Endothelial cell of umbilical vein (primary cell): Measurements from ENCODE around the gene PHPT1. TPM values are rescaled to one million over a fixed set of nuclear protein-coding genes. Genes with fewer than 3 reads are reported as not detected.

ENCODE experiments used
- BruUV-seq: library from RNA; stranded (reverse); fragments of 400-500 nt; replicated peaks from 2 replicates; lab custom pipeline; 2021; lab: Mats Ljungman, UMichigan
- CTCF ChIA-PET: fragments of 300-600, 350-600 bp; sonication (Branson Sonifier 250); formaldehyde crosslinking; loops from one replicate; lab custom pipeline; 2021; ENCODE audit warnings: antibody characterized with exemption, inconsistent platforms; lab: Charles Lee
- POLR2A ChIA-PET: fragments of 300-600, 350-600 bp; sonication (Branson Sonifier 250); formaldehyde crosslinking; loops from one replicate; lab custom pipeline; 2021; ENCODE audit warnings: antibody characterized with exemption, inconsistent platforms; lab: Charles Lee
- DNase-seq: peaks from one replicate; pipeline ENCODE4 v3.0.0-alpha.2; 2011; ENCODE audit warnings: low read depth, low spot score
- FAIRE-seq: peaks from 2 replicates; lab custom pipeline; 2011; peaks lifted over from hg19 to GRCh38; lab: Jason Lieb, UNC
- H2AFZ ChIP-seq: 2 replicates; pipeline ENCODE4 v1.6.0; 2012; ENCODE audit warnings: low read depth, low read length, control low read depth, inconsistent platforms
- H3K27ac ChIP-seq: 2 replicates; pipeline ENCODE4 v1.5.1; 2011; ENCODE audit warnings: low read depth, mild to moderate bottlenecking, control low read depth, low read length, moderate library complexity; ENCODE audit not compliant: insufficient read depth
- H3K27me3 ChIP-seq, 2 experiments: 2 replicates each; pipeline versions ENCODE4 v1.6.0 to v1.6.1; 2011; ENCODE audit warnings: low read length in 2 of 2, mixed read lengths in 1 of 2; ENCODE audit not compliant: control insufficient read depth in 2 of 2, insufficient read depth in 2 of 2
- H3K36me3 ChIP-seq, 2 experiments: 2 replicates in 1 of 2; 3 replicates in 1 of 2; pipeline ENCODE4 v1.5.1; 2011; ENCODE audit warnings: low read length in 2 of 2, mild to moderate bottlenecking in 1 of 2, moderate library complexity in 1 of 2; ENCODE audit not compliant: control insufficient read depth in 2 of 2, insufficient read depth in 2 of 2; ENCODE audit errors: extremely low read depth in 1 of 2
- H3K4me1 ChIP-seq: 3 replicates; pipeline ENCODE4 v1.5.1; 2011; ENCODE audit warnings: mild to moderate bottlenecking, low read length; ENCODE audit not compliant: control insufficient read depth, insufficient read depth; ENCODE audit errors: extremely low read depth
- H3K4me2 ChIP-seq: 2 replicates; pipeline ENCODE4 v1.6.1; 2011; ENCODE audit warnings: low read length, control low read depth, mixed read lengths; ENCODE audit not compliant: insufficient read depth
- H3K4me3 ChIP-seq, 3 experiments: fragments of 200-600 bp in 1 of 3; sonication (generic), shearing (Covaris generic) in 1 of 3; replicated peaks in 1 of 3; 2 replicates each; pipeline ENCODE4 v1.5.1; 2011 to 2016; ENCODE audit warnings: control low read depth in 3 of 3, low read length in 3 of 3, mild to moderate bottlenecking in 2 of 3, inconsistent platforms in 1 of 3, low read depth in 1 of 3, moderate library complexity in 1 of 3; ENCODE audit not compliant: insufficient read depth in 1 of 3
- H3K79me2 ChIP-seq: 2 replicates; pipeline ENCODE4 v1.6.0; 2012; ENCODE audit warnings: low read length, inconsistent platforms; ENCODE audit not compliant: control insufficient read depth, insufficient read depth
- H3K9ac ChIP-seq: replicated peaks from 2 replicates; pipeline ENCODE3; 2011; ENCODE audit warnings: low read length, control low read depth; ENCODE audit not compliant: insufficient read depth; ENCODE audit errors: extremely low read depth
- H3K9me1 ChIP-seq: replicated peaks from 3 replicates; pipeline ENCODE4 v1.6.0; 2011; ENCODE audit warnings: mild to moderate bottlenecking, low read length; ENCODE audit not compliant: control insufficient read depth, insufficient read depth; ENCODE audit errors: extremely low read depth
- H3K9me3 ChIP-seq: replicated peaks from 2 replicates; pipeline ENCODE4 v1.5.1; 2012; ENCODE audit warnings: low read length, inconsistent platforms; ENCODE audit not compliant: control insufficient read depth, insufficient read depth
- H4K20me1 ChIP-seq: replicated peaks from 2 replicates; pipeline ENCODE3; 2011; ENCODE audit warnings: mild to moderate bottlenecking, low read length; ENCODE audit not compliant: control insufficient read depth, insufficient read depth; ENCODE audit errors: extremely low read depth
- CTCF ChIP-seq, 2 donors: IDR thresholded peaks; 1 replicate in 1 of 2; 2 replicates in 1 of 2; pipeline ENCODE4 v1.5.1; 2011; ENCODE audit warnings: low read length in 2 of 2, mild to moderate bottlenecking in 2 of 2, moderate library complexity in 2 of 2, control low read depth in 1 of 2, inconsistent platforms in 1 of 2, low read depth in 1 of 2; ENCODE audit not compliant: insufficient read depth in 1 of 2; ENCODE audit errors: extremely low read depth in 1 of 2
- EZH2 ChIP-seq: IDR thresholded peaks from 2 replicates; pipeline ENCODE4 v1.6.1; 2012; ENCODE audit warnings: borderline replicate concordance, low read depth, mild to moderate bottlenecking, moderate library complexity, low read length, inconsistent platforms; ENCODE audit not compliant: severe bottlenecking
- FOS ChIP-seq: IDR thresholded peaks from 2 replicates; pipeline ENCODE4 v1.6.1; 2011; ENCODE audit warnings: mild to moderate bottlenecking, low read length, moderate library complexity, borderline replicate concordance; ENCODE audit not compliant: insufficient read depth
- GATA2 ChIP-seq: IDR thresholded peaks from 2 replicates; pipeline ENCODE4 v1.7.0; 2011; ENCODE audit warnings: low read depth, mild to moderate bottlenecking, moderate library complexity, mixed read lengths, low read length; ENCODE audit not compliant: insufficient read length, insufficient read depth
- JUN ChIP-seq: IDR thresholded peaks from 2 replicates; pipeline ENCODE4 v1.6.1; 2011; ENCODE audit warnings: borderline replicate concordance, low read depth; ENCODE audit not compliant: insufficient read length, insufficient read depth
- MAX ChIP-seq: IDR thresholded peaks from 2 replicates; pipeline ENCODE4 v1.6.1; 2011; ENCODE audit not compliant: insufficient read depth, insufficient read length
- MYC ChIP-seq: IDR thresholded peaks from one replicate; pipeline ENCODE4 v1.6.1; 2011; ENCODE audit warnings: mild to moderate bottlenecking, low read depth, low read length
- POLR2A ChIP-seq: IDR thresholded peaks from 2 replicates; pipeline ENCODE4 v1.6.1; 2012; ENCODE audit warnings: low read depth, mild to moderate bottlenecking, control low read depth, low read length
- POLR2AphosphoS5 ChIP-seq: IDR thresholded peaks from 2 replicates; pipeline ENCODE4 v1.6.1; 2012; ENCODE audit warnings: low read depth, mild to moderate bottlenecking, control low read depth, low read length, moderate library complexity; ENCODE audit not compliant: insufficient read depth
- dilution Hi-C: fragments of 300-500 bp; cut with MboI; formaldehyde crosslinking; loops from one replicate; pipeline ENCODE4 v1.15.0; 2019; ENCODE audit warnings: low sequenced_read_pairs; ENCODE audit not compliant: extremely low pct_ligation_motif_present
- intact Hi-C: fragments of 100-400 bp; cut with micrococcal nuclease; formaldehyde crosslinking; loops from one replicate; pipeline ENCODE4 v1.10.0; 2022
- microRNA-seq: library from miRNA; unstranded; fragments of <30 nt; microRNA quantifications from one replicate; pipeline ENCODE4 v1.2.0, GENCODE V29; 2021; ENCODE audit warnings: borderline number of aligned reads, borderline replicate concordance
- polyA plus RNA-seq, 4 experiments: library from polyadenylated mRNA; depleted of rRNA in 3 of 4; stranded (reverse) in 3 of 4; unstranded in 1 of 4; fragments of >200 nt; gene quantifications; 2 replicates each; pipeline versions ENCODE4 v1.2.1 to v1.2.3, GENCODE V29; 2011 to 2012; ENCODE audit warnings: missing spikeins in 1 of 4
- small RNA-seq: library from RNA; depleted of rRNA; stranded (forward); fragments of <200 nt; gene quantifications from one replicate; pipeline ENCODE3, GENCODE V24; 2012; ENCODE audit warnings: low replicate concordance, low read depth; ENCODE audit not compliant: insufficient read depth, insufficient read length
- total RNA-seq: library from RNA; stranded (reverse); gene quantifications from 2 replicates; pipeline ENCODE4 v1.2.3, GENCODE V29; 2021

Gene PHPT1
- total and polyA plus RNA-seq, 2 donors (not counting 3 experiments of a cell fraction or from before 2014, with no cell fraction given): 139 to 319 TPM

GRCh38 chr9:136900556-136900955, 51.3 kb downstream of the PHPT1 start:
- dilution Hi-C loops: no loop called here
- no peaks in the 10 kb centered on the region for H3K9me1 ChIP-seq
- BruUV-seq: no TSS peak
- H3K4me2 ChIP-seq: no peak overlapping the region
- H3K4me1 ChIP-seq: peaks cover 14% of the 10 kb centered on the region
- intact Hi-C loops: no loop called here
- H4K20me1 ChIP-seq: no peaks in the 10 kb centered on the region
- no peak overlapping the region for H3K4me3 ChIP-seq
- H2AFZ ChIP-seq: no peak overlapping the region
- ChIA-PET CTCF (no interaction called here), POLR2A (no interaction called here)
- H3K79me2 ChIP-seq: peaks cover 13% of the 10 kb centered on the region
- H3K9ac ChIP-seq: no peak overlapping the region
- no peaks in the 10 kb centered on the region for H3K9me3 ChIP-seq
- H3K36me3 ChIP-seq: peaks cover 2 to 14% of the 10 kb centered on the region in 2 experiments
- no peaks in the 10 kb centered on the region for H3K27me3 ChIP-seq
- FAIRE-seq (no peak), DNase-seq (no peak)
- no peak for TF ChIP-seq FOS
- no peak for TF ChIP-seq POLR2A
- no peak for TF ChIP-seq POLR2AphosphoS5
- no peak for TF ChIP-seq CTCF (IDR thresholded peaks at IDR 0.05; ENCODE audit: extremely low read depth in 1 of 2, insufficient read depth in 1 of 2, low read depth in 1 of 2, low read length in 2 of 2)
- TF ChIP-seq MAX: no peak
- TF ChIP-seq EZH2: no peak
- TF ChIP-seq GATA2: no peak
- no peak for TF ChIP-seq MYC
- no peak for TF ChIP-seq JUN
- H3K27ac ChIP-seq: no peak overlapping the region

Small RNAs within 50 kb of the gene (microRNA-seq; reads per million reads assigned to microRNA genes)
- gene MIR4292 (not detected), gene MIR4479 (1.2 reads per million)

Small RNAs within 50 kb of the gene (small RNA-seq; reads per million reads assigned to genes)
- gene AL355987.2: not detected
- not detected for gene MIR4292
- gene MIR4479: not detected

Other genes with a start within 250 kb of the PHPT1 start
- gene EGFL7, start 186.5 kb upstream of the PHPT1 start, total RNA-seq: 1,042 and 1,043 TPM in 2 replicates
- gene EGFL7, start 186.5 kb upstream of the PHPT1 start, polyA plus RNA-seq: 1,377 and 1,605 TPM in 2 replicates
- 43.0 and 45.5 TPM in 2 replicates for gene AGPAT2, start 162.0 kb upstream of the PHPT1 start, total RNA-seq
- gene AGPAT2, start 162.0 kb upstream of the PHPT1 start, polyA plus RNA-seq: 55.3 and 72.1 TPM in 2 replicates
- 242 and 253 TPM in 2 replicates for gene DIPK1B, start 136.8 kb upstream of the PHPT1 start, total RNA-seq
- gene DIPK1B, start 136.8 kb upstream of the PHPT1 start, polyA plus RNA-seq: 441 and 642 TPM in 2 replicates
- not detected in 2 replicates for gene LCN10, start 106.5 kb upstream of the PHPT1 start, total RNA-seq
- gene LCN10, start 106.5 kb upstream of the PHPT1 start, polyA plus RNA-seq: not detected in 2 replicates
- gene LCN6, start 100.9 kb upstream of the PHPT1 start, total RNA-seq: not detected in 2 replicates
- gene LCN6, start 100.9 kb upstream of the PHPT1 start, polyA plus RNA-seq: 0.17 TPM in 1 of 2 replicates, not detected in the other
- not detected in 2 replicates for gene LCN8, start 91.2 kb upstream of the PHPT1 start, total RNA-seq
- gene LCN8, start 91.2 kb upstream of the PHPT1 start, polyA plus RNA-seq: not detected in 2 replicates
- not detected in 2 replicates for gene LCN15, start 84.9 kb upstream of the PHPT1 start, total RNA-seq
- gene LCN15, start 84.9 kb upstream of the PHPT1 start, polyA plus RNA-seq: not detected in 2 replicates
- gene TMEM141, start 58.1 kb upstream of the PHPT1 start, total RNA-seq: 43.2 and 44.9 TPM in 2 replicates
- gene TMEM141, start 58.1 kb upstream of the PHPT1 start, polyA plus RNA-seq: 129 and 146 TPM in 2 replicates
- 0.37 TPM in 1 of 2 replicates, not detected in the other for gene CCDC183, start 53.1 kb upstream of the PHPT1 start, total RNA-seq
- gene CCDC183, start 53.1 kb upstream of the PHPT1 start, polyA plus RNA-seq: 0.50 and 0.60 TPM in 2 replicates
- 112 TPM in 2 replicates for gene RABL6, start 41.5 kb upstream of the PHPT1 start, total RNA-seq
- 60.8 and 61.3 TPM in 2 replicates for gene RABL6, start 41.5 kb upstream of the PHPT1 start, polyA plus RNA-seq
- gene AJM1, start 6.9 kb upstream of the PHPT1 start, total RNA-seq: 1.3 and 1.7 TPM in 2 replicates
- gene AJM1, start 6.9 kb upstream of the PHPT1 start, polyA plus RNA-seq: 0.30 and 0.32 TPM in 2 replicates
- gene MAMDC4, start 2.9 kb downstream of the PHPT1 start, total RNA-seq: 7.2 and 7.7 TPM in 2 replicates
- gene MAMDC4, start 2.9 kb downstream of the PHPT1 start, polyA plus RNA-seq: 3.6 and 4.7 TPM in 2 replicates
- 356 and 388 TPM in 2 replicates for gene EDF1, start 16.9 kb downstream of the PHPT1 start, total RNA-seq
- gene EDF1, start 16.9 kb downstream of the PHPT1 start, polyA plus RNA-seq: 411 and 478 TPM in 2 replicates
- 21.5 and 23.1 TPM in 2 replicates for gene TRAF2, start 37.1 kb downstream of the PHPT1 start, total RNA-seq
- 10.3 and 10.9 TPM in 2 replicates for gene TRAF2, start 37.1 kb downstream of the PHPT1 start, polyA plus RNA-seq
- gene FBXW5, start 95.3 kb downstream of the PHPT1 start, total RNA-seq: 95.6 and 97.3 TPM in 2 replicates
- gene FBXW5, start 95.3 kb downstream of the PHPT1 start, polyA plus RNA-seq: 151 and 209 TPM in 2 replicates
- gene C8G, start 95.8 kb downstream of the PHPT1 start, total RNA-seq: 1.4 and 1.9 TPM in 2 replicates
- 0.47 and 0.70 TPM in 2 replicates for gene C8G, start 95.8 kb downstream of the PHPT1 start, polyA plus RNA-seq
- 0.35 TPM in 1 of 2 replicates, not detected in the other for gene LCN12, start 102.9 kb downstream of the PHPT1 start, total RNA-seq
- 0.52 and 0.62 TPM in 2 replicates for gene LCN12, start 102.9 kb downstream of the PHPT1 start, polyA plus RNA-seq
- gene PTGDS, start 128.1 kb downstream of the PHPT1 start, total RNA-seq: not detected in 2 replicates
- not detected in 2 replicates for gene PTGDS, start 128.1 kb downstream of the PHPT1 start, polyA plus RNA-seq
- not detected in 2 replicates for gene LCNL1, start 133.6 kb downstream of the PHPT1 start, total RNA-seq
- not detected in 2 replicates for gene LCNL1, start 133.6 kb downstream of the PHPT1 start, polyA plus RNA-seq
- 35.0 and 38.7 TPM in 2 replicates for gene PAXX, start 143.0 kb downstream of the PHPT1 start, total RNA-seq
- gene PAXX, start 143.0 kb downstream of the PHPT1 start, polyA plus RNA-seq: 34.0 and 49.9 TPM in 2 replicates
- not detected in 2 replicates for gene CLIC3, start 147.2 kb downstream of the PHPT1 start, total RNA-seq
- gene CLIC3, start 147.2 kb downstream of the PHPT1 start, polyA plus RNA-seq: 2.3 and 4.1 TPM in 2 replicates
- 20.0 and 23.4 TPM in 2 replicates for gene ABCA2, start 178.8 kb downstream of the PHPT1 start, total RNA-seq
- gene ABCA2, start 178.8 kb downstream of the PHPT1 start, polyA plus RNA-seq: 29.1 and 41.2 TPM in 2 replicates
- not detected in 2 replicates for gene FUT7, start 182.7 kb downstream of the PHPT1 start, total RNA-seq
- not detected in 2 replicates for gene FUT7, start 182.7 kb downstream of the PHPT1 start, polyA plus RNA-seq
- gene NPDC1, start 196.8 kb downstream of the PHPT1 start, total RNA-seq: 157 and 181 TPM in 2 replicates
- gene NPDC1, start 196.8 kb downstream of the PHPT1 start, polyA plus RNA-seq: 115 and 144 TPM in 2 replicates
- gene ENTPD2, start 204.7 kb downstream of the PHPT1 start, total RNA-seq: not detected in 2 replicates
- 0.03 TPM in 1 of 2 replicates, not detected in the other for gene ENTPD2, start 204.7 kb downstream of the PHPT1 start, polyA plus RNA-seq
- 24.3 and 27.8 TPM in 2 replicates for gene SAPCD2, start 221.1 kb downstream of the PHPT1 start, total RNA-seq
- 11.5 and 13.2 TPM in 2 replicates for gene SAPCD2, start 221.1 kb downstream of the PHPT1 start, polyA plus RNA-seq
- gene UAP1L1, start 228.1 kb downstream of the PHPT1 start, total RNA-seq: 38.1 and 41.7 TPM in 2 replicates
- gene UAP1L1, start 228.1 kb downstream of the PHPT1 start, polyA plus RNA-seq: 26.0 and 31.0 TPM in 2 replicates
- gene MAN1B1, start 237.6 kb downstream of the PHPT1 start, total RNA-seq: 67.7 and 75.3 TPM in 2 replicates
- gene MAN1B1, start 237.6 kb downstream of the PHPT1 start, polyA plus RNA-seq: 81.0 and 83.3 TPM in 2 replicates